ENCODE measurements around the gene PIK3CG.

DNA sequence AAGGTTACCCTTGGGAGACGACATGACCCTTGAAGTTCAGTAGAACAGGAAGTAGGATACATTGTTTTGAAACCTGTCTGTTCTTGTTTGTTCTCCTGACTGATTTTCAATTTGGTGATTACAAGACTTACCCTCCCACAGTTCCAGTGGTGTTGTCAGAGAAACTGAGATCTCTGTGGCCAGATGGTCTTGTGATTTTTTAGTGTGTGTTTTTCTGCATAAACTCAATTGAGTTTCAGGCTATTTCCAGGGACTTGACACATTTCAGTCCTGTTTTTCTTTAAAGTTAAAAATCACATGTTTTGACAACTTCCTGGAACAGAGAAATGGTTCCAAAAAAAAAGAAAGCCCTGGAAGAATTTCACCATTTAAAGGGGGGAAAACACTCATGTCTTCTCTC is 22.3 kb downstream of the PIK3CG start:
- no peak for TF ChIP-seq POLR2AphosphoS5 (IDR thresholded peaks at IDR 0.05)
- TF ChIP-seq, protein P1, sequence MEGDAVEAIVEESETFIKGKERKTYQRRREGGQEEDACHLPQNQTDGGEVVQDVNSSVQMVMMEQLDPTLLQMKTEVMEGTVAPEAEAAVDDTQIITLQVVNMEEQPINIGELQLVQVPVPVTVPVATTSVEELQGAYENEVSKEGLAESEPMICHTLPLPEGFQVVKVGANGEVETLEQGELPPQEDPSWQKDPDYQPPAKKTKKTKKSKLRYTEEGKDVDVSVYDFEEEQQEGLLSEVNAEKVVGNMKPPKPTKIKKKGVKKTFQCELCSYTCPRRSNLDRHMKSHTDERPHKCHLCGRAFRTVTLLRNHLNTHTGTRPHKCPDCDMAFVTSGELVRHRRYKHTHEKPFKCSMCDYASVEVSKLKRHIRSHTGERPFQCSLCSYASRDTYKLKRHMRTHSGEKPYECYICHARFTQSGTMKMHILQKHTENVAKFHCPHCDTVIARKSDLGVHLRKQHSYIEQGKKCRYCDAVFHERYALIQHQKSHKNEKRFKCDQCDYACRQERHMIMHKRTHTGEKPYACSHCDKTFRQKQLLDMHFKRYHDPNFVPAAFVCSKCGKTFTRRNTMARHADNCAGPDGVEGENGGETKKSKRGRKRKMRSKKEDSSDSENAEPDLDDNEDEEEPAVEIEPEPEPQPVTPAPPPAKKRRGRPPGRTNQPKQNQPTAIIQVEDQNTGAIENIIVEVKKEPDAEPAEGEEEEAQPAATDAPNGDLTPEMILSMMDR (IDR thresholded peaks at IDR 0.05) = no peak

All from stomach (tissue), 4 donors.